GM12873 (cell line): ENCODE results near the gene VPS26C.
A peak's percentile ranks its signal among the peaks of the same experiment; 100 is the strongest.

Experiments used
- TF ChIP-seq, protein P1 (sequence below): IDR thresholded peaks from 2 replicates; pipeline ENCODE4 v1.5.1; 2012; ENCODE audit warnings: low read depth, mild to moderate bottlenecking, moderate library complexity, low read length, control low read depth; ENCODE audit not compliant: insufficient read depth; ENCODE audit errors: missing control alignments

VPS26C gene

DNA sequence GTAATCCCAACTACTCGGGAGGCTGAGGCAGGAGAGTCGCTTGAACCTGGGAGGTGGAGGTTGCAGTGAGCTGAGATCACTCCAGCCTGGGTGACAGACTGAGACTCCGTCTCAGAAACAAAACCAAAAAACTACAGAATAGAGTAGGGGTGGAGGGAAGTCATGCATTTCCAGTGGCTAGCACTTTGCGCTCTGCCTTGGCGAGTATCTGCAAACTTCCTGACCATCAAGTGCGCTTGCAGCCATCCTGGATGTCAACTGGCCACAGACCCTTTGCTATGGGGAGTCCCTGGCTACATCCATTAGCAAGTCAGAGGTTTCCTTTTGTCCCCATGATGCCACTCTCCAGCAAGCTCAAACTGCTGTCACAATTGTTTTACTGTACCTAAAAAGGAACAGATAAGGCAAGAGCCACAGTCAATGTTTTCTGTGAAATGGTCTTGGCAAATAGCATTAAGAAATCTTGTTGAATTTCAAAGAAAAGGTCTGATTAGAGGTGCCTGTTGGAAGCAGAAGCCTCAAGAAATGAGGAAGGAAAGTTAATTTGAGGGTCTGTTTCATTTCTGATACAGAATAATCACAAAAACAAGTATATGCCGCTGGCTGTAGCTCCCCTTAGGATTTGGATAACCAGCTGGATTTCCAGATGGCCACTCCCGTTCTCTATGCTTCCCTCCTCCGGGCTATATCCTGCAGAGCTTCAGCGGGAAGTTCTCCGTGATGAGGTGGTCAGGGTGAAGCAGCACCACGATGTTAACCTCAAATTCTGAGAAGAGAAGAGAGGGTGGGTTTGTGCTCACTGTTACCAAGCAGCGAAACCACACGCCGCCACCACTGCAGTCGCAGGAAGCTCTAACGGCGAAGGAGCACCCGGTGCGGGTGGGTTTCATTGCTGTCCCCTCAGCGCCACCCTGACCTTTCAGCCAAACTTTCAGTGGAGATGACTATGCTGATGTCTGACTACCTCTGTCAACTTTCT is 42.0 kb downstream of the VPS26C start:
- TF ChIP-seq, protein P1, sequence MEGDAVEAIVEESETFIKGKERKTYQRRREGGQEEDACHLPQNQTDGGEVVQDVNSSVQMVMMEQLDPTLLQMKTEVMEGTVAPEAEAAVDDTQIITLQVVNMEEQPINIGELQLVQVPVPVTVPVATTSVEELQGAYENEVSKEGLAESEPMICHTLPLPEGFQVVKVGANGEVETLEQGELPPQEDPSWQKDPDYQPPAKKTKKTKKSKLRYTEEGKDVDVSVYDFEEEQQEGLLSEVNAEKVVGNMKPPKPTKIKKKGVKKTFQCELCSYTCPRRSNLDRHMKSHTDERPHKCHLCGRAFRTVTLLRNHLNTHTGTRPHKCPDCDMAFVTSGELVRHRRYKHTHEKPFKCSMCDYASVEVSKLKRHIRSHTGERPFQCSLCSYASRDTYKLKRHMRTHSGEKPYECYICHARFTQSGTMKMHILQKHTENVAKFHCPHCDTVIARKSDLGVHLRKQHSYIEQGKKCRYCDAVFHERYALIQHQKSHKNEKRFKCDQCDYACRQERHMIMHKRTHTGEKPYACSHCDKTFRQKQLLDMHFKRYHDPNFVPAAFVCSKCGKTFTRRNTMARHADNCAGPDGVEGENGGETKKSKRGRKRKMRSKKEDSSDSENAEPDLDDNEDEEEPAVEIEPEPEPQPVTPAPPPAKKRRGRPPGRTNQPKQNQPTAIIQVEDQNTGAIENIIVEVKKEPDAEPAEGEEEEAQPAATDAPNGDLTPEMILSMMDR, result no peak

DNA sequence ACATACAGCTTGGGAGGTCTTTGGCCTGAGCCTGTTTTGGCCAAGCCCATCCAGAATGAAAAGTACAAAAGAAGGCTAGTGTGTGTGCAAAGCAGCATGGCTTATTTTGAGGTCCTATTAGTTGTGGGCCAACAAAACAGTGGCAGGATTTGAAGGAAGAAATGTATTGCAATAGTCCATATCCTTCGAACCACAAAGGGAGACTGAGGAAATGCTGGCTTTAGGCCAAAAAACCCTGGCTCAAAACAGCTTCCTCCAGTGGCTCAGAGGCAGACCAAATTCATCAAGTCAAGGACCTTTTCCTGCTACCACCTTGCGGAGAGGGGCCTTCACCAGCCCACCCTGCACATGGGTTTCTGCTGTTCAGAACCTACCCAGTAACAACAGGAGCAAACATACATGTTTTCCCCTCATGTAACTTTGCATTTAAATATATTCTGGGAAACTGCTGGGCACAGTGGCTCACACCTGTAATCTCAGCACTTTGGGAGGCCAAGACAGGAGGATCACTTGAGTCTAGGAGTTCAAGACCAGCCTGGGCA is 43.3 kb downstream of the VPS26C start:
- TF ChIP-seq, protein P1, result no peak

DNA sequence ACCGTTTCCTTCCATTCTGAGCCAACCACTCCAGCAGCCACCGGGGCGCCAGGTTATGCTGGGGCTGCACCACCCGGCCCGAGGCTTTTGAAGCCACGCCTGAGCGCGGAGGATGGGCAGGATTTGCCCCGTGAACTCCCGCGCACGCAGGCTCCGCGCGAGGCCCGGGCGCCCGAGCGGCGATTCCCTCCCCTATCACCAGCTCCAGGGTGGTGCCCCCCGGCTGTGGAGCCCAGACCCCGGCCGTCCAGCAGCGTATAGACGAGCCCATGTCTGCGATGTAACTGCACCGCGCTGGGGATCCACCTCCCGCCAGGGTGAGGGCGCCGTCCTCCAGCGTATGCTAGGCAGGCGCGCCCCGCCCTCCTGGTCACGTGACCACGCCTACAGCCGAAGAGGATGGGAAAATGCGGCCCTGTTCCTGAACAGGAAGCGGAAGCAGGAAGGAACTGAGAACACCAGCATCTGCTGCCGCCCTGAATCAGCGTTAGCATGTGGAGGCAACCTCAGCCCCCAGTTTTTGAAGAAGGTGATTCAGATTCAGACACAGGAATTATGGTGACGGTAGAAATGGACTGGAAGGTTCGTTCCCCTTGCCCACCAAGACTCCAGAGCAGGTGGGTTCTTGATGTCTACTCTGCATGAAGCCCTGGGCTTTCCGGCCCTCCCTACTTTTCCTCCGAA is 46.0 kb downstream of the VPS26C start:
- TF ChIP-seq, protein P1, result peak; percentile 26

DNA sequence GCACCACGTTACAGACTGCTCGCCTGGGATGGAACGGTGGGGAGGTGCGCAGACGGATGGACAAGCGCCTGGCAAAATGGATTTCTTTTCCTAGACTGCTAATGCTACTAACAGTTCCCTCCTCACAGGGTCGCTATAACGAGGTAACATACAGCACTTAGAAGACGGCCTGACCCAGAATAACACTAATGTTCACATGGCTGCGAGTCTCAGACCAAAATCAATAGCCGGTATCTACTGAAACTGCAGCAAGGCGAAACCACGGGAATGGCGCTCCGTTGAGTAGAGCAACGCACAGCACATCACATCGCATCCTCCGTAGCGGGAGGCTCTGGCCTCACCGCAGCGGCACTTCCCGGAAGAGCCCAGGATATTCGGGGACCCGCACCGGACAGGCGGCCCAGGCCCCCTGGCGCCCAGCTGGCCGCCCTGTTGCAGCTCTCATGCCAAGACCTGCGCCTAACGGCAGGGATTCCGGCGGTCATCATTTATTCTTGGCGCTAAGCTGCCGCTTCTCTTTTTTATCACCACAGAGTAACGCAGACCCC is 46.6 kb downstream of the VPS26C start:
- TF ChIP-seq, protein P1, result peak; percentile 19

DNA sequence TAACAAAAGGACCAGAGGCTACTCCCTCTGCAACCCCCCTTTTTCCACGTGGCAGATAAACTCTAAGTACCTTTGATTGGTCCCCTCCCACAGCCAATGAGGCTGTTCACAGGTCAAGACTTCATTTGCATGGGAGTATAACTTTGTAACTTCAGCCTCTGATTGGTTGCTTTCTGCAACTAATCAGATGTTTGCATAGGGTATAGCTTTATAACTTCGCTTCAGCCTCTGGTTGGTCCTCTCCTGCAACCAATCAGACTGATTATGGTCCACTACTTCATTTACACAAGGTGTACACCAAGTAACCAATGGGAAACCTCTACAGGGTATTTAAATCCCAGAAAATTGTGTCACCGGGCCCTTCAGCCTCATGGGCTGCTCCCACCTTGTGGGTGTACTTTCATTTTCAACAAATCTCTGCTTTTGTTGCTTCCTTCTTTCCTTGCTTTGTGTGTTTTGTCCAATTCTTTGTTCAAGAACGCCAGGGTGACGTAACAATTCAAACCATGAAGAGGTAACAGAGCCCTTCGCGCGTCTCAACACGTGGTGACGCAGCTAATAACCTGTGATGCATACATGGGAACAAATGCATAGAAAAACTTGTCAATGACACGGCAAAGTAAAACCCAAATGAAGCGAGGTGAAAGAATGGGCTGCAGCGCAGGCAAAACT is 47.2 kb downstream of the VPS26C start:
- TF ChIP-seq, protein P1, result no peak

DNA sequence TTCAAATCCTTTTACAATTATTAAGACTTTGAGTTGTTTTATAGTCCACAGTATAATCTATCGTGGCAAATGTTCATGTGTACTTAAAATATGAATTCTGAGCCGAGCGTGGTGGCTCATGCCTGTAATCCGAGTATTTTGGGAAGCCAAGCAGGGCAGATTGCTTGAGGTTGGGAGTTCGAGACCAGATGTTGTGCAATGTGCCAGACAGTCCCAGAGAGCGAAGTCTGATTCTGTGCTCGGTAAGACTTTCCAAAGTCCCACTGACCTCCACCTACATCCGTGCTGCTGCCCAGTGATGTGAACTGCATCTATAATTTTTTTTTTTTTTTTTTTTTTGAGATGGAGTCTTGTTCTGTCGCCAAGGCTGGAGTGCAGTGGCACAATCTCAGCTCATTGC is 52.2 kb downstream of the VPS26C start:
- TF ChIP-seq, protein P1, result no peak

DNA sequence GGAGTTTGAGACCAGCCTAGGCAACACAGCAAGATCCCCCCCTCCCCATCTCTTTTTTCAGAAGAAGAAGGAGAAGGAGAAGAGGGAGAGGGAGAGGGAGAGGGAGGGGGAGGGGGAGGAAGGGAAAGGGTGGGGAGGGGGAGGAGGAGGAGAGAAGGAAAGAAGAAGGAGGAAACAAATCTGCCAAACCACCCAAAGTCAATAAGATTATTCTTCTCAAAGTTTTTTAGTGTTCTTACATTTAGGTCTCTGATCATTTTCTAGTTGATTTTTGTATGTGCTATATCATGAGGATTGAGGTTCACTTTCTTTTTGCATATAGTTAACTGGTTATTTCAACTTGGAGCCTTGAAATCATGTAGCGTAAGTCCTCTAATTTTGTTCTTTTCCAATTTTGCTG is 56.3 kb downstream of the VPS26C start:
- TF ChIP-seq, protein P1, result no peak
